ENCODE measurements around the gene ABCG1.
"Not testable (repeated sequence)": the region's sequence is repeated elsewhere in the genome, so short reads cannot be mapped to it uniquely, and the experiment has no call there.

Gene ABCG1

DNA sequence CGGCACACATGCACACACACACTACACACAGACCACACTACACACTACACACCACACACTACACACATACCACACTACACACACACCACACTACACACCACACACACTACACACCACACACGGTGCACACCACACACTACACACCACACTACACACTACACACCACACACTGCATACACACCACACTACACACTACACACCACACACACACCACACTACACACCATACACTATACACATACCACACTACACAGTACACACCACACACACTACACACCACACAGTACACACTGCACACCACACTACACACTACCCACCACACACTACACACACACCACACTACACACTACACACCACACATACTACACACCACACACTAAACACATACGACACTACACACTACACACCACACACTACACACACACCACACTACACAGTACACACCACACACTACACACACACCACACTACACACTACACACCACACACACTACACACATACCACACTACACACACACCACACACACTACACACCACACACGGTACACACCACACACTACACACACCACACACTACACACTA lies 73.7 kb downstream of the ABCG1 start:
- not testable (repeated sequence) for DNase-seq

DNA sequence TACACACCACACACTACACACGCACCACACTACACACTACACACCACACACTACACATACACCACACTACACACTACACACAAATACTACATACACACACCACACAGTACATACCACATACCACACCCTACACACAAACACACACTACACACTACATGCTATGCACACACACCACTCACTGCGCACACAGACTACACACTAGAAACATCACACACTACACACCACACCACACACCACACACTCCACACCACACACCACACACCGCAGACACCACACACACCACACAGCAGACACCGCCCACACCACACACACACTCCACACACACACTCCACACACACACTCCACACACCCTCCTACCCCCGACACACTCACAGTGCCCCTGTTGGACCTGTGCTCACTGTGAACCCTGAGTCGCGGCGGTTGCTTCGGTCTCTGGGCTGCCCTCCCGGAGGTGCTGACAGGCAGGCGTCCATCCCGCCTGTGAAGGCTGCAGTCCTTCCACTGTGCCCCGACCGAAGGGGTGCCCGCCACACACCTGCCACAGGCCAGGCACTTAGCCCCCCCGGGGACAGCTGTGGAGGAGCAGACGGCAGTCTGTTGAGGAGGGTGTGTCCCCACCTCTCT lies 74.8 kb downstream of the ABCG1 start:
- no peak for DNase-seq

DNA sequence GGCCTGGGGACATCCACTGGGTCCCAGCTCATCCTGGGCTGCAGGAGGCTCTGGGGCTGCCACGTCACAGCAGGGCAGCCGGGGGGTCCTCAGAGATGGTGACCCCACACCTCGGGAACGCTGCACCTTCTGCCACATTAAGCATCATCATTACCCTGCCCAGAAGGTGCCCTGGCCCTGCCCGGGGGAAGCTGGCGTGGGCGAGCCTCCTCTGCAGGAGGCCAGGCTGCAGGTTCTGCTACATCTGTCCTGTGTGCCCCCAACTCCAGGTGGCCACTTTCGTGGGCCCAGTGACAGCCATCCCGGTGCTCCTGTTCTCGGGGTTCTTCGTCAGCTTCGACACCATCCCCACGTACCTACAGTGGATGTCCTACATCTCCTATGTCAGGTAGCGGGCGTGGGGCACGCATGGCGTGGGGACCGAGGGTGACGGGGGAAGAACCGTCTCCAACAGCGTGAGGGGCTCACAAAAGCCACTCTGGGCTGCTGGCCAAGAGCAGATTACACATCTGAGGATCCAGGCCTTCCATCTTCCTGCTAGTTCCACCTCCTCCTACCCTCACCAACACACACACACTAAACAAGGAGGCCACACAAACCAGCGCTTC lies 75.4 kb downstream of the ABCG1 start:
- DNase-seq: no peak

DNA sequence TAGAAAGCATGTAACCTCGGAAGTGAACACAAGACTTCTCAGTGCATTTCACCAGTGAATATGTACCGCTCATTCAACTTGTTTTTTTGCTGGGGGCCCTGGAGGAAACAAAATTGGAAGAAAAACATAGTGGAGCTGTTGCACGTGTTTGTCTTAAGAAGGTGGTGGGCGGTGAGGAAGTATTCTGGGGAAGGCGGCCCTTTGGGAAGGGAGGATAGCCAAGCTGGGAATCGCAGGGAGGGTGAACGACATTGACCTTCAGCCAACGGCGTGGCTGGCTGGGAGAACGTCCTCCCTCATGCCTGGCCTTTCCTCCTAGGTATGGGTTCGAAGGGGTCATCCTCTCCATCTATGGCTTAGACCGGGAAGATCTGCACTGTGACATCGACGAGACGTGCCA lies 76.9 kb downstream of the ABCG1 start:
- DNase-seq: no peak

DNA sequence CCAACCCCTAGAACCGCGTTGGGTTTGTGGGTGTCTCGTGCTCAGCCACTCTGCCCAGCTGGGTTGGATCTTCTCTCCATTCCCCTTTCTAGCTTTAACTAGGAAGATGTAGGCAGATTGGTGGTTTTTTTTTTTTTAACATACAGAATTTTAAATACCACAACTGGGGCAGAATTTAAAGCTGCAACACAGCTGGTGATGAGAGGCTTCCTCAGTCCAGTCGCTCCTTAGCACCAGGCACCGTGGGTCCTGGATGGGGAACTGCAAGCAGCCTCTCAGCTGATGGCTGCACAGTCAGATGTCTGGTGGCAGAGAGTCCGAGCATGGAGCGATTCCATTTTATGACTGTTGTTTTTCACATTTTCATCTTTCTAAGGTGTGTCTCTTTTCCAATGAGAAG lies 77.6 kb downstream of the ABCG1 start:
- DNase-seq: no peak

DNA sequence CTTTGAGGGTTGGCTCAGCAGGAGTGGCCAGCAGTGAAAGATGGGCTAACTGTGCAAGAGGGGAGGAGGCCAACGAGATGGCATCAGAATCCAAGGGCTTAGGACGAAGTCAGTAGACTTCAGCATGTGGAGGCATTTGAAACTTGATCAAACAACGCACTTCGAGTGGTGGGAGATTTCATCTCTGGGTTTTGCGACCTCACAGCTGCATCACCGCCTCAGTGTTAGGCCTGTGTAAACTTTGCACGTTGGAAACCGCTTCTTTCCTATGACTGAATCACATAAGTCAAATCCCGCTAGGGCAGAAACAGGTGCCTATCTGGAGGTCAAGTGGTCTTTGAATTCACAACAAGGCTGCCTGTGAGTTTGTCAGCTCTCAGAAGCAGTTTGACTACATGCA lies 78.4 kb downstream of the ABCG1 start:
- no peak for DNase-seq

DNA sequence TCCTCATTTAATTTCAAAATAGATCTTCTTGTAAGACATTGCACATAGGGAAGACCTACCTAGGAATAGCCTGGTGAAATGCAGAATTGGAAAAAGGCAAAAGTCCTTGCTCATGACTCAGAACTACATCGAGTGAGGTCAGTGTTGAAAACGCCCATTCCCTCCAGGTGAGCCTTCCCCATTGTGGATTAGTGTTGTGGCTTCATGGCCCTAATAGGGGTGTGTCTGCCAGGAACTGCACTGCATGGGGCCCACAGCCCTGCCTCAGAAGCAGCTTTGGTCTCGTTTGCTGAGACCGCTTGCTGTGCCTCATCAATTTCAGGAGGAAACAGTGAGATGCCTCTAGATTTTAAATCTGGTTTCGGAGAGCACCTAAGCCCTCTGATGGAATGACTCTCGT lies 79.3 kb downstream of the ABCG1 start:
- DNase-seq: no peak

DNA sequence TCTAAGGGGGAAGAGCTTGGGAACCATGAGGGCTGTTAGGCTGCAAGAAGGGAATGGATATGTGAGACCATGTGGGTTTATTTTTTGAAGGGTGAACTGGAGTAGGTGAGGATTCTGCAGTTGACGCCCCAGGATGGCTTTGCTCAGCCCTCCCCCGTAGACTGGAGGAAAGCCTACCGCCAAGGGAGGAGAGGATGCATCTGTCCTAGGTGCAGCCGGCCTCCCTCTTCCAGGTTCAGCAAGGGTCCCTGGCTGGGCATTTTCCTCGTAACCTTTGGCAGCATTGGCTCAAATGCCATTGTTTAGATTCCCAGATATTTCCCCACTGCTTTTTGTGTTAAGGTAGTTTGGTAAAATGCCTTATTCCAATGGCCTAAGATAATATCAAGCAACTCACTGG lies 79.7 kb downstream of the ABCG1 start:
- DNase-seq: no peak

DNA sequence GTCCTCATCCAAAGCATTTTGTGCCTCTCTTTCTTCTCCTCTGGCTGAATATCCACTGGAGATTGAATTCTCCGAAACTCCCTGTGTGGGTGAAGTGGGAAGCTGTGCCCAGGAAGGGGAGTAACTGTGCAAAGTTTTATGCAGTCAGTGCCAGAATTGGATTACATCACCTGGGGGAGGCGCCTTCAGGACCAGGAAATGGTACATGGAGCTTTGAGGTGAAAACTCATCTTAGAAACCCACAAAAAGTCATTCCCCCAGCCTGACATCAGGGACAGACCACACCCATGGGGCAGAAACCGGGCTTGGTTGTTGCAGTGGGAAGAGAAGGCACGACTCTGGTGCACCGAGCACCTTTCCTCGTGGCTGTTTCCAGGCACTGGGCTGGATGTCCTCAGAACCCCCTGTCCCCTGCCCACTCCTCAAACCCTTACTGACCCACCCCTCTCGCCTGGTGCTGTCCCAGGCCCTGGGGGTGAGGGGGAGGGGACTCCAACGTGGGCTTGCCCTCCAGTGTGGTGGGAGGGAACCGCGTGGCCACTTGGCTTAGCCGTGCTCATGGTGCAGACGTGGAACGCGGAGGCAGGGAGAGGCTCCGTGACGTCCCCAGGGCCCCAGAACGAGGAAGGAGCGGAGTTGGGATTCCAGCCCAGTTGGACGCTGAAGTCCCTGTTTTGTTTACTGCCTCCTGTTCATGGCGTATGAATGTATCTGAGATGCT lies 80.5 kb downstream of the ABCG1 start:
- DNase-seq: no peak

DNA sequence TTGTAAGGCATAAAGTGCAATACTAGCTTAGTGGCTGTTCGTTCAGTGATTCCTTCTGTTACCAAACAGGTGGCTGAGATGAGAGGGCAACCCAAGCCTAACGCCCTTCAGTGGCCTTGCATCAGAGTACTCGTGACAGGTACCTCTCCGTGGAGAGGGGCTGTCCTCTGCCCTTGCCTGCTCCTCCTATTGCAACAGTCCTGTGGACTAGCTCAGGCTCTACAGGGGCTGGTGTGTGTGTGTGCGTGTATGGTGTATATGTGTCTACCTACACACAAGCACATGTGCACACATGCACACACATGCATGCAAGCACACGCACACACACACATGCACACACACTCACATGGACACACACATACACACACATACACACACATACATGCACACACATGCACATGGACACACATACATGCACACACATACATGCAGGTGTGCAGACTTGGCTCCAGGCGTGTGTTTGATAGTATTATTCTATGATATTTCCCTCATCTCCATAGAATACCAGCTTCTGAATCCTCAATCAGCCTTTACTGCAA lies 81.2 kb downstream of the ABCG1 start:
- DNase-seq: no peak

DNA sequence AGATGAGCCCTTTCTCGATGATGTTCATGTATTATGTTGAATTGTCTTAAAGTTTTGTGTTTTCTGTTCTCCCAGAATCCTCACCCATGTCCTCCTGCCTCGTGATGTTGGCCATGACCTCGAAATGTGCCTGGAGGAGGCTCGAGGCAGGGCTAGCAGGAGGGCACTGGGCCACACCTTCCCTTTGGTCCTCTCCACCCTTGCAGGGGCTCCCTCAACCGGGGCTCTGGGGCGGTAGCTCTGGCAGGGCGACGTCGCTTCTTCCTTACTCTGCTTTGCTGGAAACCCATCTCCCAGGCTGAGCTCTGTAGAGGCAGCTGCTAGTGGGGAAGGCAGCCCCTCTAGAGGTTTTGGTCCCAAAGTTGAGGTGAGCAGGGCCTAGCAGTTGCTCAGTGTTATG lies 82.0 kb downstream of the ABCG1 start:
- DNase-seq: no peak

DNA sequence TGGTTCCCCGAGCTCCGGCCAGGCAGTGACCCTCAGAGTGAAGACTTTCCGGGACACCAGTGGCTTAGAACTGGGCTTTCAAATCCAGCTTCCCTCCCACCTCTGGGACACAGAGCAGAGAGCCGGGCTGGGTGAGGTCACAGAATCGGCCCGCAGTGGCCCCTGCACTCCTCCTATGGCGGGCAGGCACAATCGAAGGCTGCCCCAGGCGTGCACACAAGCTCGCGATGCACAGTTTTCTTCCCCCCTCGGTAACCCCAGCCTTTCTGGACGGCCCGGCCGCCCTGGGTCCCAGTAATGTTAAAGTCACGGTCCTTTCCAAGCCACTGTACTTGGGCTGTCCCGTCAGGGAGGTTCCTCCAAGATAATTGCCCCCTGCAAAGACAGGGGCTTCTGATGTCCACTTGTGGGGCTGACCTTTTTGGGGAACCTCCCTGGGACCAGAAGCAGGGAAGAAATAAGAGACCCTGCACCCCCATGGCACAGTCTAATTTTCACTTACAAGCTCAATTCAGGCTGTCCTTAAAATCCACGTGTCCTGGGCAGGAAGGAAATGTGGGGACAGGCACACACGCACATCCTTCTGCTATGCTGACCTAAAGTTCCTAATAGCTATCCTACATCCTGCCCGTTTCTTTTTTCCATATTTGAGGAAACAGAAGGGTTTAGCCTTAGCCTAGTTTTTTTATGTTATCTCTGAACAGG lies 82.6 kb downstream of the ABCG1 start:
- no peak for DNase-seq

DNA sequence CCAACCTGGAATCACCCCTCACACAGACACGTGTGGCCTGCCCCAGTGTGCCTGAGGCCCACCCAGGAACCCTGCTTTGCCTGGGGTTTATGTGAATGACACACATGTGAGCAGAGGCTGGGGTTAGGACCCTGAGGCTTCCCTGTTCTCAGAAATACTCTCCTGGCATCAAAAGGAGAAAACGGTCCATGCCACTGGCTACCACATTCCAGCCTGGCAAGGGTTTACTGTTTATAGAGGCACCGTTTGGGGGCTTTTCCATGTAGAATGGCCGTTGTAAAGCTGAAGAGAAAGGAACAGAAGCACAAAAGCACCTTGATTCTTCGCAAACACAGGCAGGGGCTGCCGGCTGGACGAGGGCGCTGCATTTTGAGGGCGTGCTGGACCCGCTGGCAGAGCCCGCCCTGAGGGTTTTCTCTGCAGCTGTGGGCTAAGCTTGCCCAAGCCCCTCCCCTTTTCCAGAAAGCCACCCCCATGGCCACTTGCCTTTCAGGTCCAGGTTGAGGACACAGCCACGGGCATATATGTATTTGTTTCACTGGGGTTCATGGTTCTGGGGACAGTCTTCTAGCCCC lies 83.2 kb downstream of the ABCG1 start:
- DNase-seq: no peak

DNA sequence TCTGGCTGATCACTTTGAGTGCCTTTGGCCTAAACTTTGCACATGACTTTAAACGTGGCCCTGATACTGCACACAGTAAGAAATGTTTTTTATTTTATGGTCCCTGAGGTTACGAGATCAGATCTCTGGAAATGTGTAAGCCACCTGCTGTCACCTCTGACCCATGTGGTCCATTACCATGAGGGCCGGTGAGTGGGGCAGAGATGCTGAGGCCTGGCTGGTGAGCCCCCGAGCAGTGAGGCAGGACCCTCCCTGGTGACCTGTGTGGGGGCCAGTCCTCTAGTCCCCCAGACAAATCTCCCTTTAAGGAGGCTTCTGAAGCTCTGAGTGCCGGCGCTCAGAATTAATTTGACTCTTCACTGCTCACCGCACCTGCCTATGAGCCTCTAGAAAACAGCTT lies 83.9 kb downstream of the ABCG1 start:
- no peak for DNase-seq

DNA sequence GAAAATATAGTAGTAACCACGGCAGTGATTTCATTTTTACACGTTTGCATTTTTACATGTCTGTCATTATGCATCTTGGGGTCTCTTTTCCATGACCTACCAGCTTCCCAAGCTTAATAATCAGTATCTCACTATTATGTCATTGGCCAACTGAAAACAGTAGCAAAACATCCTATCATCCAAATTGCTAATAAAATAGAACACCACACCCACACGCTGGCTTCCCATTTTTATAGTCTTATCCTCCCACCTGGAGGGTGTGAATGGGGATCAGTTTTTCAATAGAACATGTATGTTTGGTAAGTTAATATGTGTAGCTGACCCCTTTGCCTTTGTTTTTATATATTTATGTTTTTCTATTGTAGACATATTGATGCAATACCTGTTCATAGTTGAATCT lies 84.5 kb downstream of the ABCG1 start:
- DNase-seq: no peak

DNA sequence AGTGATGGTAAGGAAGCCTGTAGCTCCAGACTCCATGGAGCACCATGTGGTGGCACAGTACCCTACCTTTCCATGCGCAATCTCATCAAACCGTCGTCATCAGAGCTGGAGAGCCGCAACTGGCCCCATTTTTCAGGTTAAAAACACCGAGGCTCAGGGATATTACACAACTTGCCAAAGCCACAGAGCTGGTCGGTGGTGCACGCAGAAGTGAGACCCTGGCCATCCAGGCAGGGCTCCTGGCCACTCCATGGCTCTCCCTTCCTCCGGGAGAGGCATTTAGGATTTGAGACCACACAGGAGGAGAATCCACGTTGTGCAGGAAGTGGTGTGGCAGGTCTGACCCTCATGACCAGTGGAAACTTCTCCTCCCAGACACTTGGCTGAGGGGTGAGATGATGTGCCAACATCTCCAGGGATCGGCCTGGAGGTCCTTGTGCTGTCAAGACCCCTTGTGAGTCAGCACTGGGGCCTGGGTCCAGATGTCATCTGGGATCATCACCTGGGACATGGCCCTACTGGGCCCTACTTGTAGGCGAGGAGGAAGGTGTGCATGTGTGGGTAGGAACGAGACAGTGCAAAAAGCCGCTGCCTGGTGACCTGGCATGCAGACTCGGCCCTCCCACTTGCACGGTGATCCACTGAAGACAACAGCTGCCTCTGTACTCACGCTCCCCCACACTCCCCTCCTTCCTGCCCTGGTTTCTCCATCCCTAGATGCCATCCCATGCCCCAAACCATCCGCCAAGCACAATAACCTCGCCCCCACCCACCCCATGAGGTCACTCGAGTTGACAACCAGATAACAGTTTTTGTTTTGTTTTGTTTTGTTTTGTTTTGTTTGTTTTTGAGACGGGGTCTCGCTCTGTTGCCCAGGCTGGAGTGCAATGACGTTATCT lies 85.9 kb downstream of the ABCG1 start:
- DNase-seq: no peak

DNA sequence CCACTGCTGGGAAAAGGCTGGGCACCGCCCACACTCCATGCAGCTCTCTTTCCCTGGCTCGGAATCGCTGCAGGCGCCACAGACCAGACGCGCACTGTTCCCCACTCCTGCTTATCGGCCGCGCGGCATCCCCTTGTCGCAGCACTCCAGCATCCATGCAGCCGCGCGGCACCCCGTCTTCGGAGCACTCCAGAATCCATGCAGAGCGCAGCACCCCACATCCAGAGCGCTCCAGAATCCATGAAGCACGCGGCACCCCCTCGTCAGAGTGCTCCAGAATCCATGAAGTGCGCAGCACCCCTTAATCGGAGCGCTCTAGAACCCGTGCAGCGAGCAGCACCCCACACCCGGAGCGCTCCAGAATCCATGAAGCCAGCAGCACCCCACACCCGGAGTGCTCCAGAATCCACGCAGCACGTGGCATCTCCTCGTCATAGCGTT lies 86.8 kb downstream of the ABCG1 start:
- DNase-seq: no peak

DNA sequence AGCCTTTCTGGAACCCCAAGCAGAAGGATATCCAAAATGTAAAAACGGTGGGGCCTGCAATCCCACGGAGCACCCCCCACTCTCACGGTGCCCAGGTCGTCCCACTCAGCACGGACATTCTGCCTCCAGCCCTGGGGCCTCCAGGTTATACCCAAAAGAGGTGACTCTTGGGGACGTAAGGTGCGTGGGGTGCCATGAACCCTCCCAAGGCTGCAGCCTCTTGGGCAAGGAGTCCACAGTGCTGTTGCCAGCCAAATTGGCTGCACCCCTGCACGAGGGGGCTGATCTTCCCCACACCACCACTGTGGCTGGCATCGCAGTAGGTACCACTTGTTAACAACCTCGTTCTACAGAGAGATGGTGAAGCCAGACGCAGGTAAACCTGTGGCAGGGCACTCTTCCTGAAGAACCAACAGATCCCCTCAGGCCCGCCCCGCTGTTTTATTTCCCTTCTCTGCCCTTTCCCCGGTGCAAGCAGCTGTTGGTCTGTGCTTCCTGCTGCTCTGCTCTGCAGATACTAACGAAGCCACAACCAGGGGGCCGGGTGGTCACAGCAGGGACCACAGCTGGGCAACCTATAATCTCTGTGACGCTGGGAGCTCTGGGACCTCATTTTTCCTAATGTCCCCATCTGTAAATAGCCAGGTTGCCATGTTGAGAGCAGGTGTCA lies 87.6 kb downstream of the ABCG1 start:
- no peak for DNase-seq

DNA sequence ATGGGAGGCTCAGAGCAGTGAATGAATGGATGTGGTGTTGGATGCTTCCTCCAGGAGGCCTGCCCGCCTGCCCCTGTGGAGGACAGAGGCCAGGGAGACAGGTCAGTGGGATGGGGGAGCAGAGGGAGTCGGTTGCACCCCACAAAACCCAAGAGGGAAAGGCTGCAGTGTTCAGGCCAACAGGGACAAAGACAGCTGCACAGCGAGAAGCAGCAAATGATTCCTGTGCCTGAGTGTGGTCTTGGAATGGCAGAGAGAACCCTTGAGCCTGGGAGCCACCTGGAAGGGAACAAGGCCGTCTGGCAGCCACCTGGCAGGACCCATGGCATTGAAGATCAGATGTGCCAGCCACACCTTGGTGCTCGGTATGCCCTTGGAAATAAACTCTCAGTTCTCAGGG lies 88.2 kb downstream of the ABCG1 start:
- DNase-seq: no peak

DNA sequence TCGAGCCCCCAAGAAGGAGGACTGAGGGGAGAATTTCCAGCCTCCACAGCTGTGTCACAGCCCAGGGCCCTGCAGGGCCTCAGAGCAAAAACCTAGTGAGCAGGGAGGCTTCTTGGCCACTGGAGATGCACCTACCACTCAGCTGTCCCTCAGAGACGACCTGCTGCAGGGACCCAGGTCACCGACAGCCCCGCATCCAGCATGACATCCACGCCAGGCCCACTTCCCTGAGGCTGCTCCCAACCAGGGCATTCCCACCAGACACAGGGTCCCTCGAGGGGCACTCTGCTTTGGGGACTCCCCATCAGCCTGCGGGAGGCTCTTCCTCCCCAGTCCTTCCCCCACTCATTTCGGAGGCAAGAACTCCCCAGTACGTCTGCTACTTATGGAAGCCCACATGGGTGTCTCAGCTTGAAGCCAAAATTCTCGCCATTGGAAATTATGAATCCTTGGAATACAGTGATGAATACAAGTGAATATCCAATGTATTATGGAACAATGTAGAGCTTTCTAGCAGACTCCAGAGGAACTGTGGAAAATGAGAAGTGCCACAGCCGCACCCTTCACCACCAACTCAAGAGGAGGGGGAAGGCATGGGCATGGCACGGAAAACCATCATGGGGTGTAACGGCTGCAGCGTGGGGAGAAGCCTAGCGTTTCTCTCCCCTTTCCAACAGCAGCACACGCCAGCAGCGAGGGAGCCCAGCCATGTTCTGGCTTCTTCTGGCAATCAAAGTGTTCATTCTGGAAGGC lies 89.4 kb downstream of the ABCG1 start:
- no peak for DNase-seq

Data from cerebellar nuclear complex (tissue), 1 donor.